Thymus (tissue), 14 donors: ENCODE data around the gene OR1A2. TPM values are rescaled to one million over a fixed set of nuclear protein-coding genes. Genes with fewer than 3 reads are reported as not detected.
A peak's percentile ranks its signal among the peaks of the same experiment; 100 is the strongest.
"Not testable (repeated sequence)": the region's sequence is repeated elsewhere in the genome, so short reads cannot be mapped to it uniquely, and the experiment has no call there.

ENCODE experiments used
- DNase-seq, 9 donors: peaks; one replicate each; pipeline ENCODE4 v3.0.0-alpha.2; 2013; ENCODE audit warnings: low spot score in 9 of 9, low read depth in 6 of 9, missing footprints in 1 of 9
- H3K27ac ChIP-seq, 2 donors: one replicate each; pipeline ENCODE4 v1.5.1; 2013; ENCODE audit warnings: control low read depth in 1 of 2, low read depth in 1 of 2, low read length in 1 of 2, mild to moderate bottlenecking in 1 of 2, moderate library complexity in 1 of 2
- H3K27me3 ChIP-seq, 2 donors: one replicate each; pipeline ENCODE4 v1.5.1; 2013; ENCODE audit warnings: low read length in 1 of 2; ENCODE audit not compliant: control insufficient read depth in 2 of 2, insufficient read depth in 1 of 2
- H3K36me3 ChIP-seq, 2 donors: one replicate each; pipeline ENCODE4 v1.5.1; 2013; ENCODE audit warnings: low read length in 1 of 2, mild to moderate bottlenecking in 1 of 2, moderate library complexity in 1 of 2; ENCODE audit not compliant: control insufficient read depth in 2 of 2, insufficient read depth in 2 of 2
- H3K4me1 ChIP-seq, 2 donors: one replicate each; pipeline ENCODE4 v1.5.1; 2013; ENCODE audit warnings: low read length in 2 of 2; ENCODE audit not compliant: control insufficient read depth in 2 of 2, insufficient read depth in 2 of 2
- H3K4me3 ChIP-seq, 2 donors: one replicate each; pipeline ENCODE4 v1.5.1; 2013; ENCODE audit warnings: low read length in 2 of 2, control low read depth in 1 of 2, mild to moderate bottlenecking in 1 of 2
- H3K9me3 ChIP-seq, 2 donors: one replicate each; pipeline ENCODE4 v1.5.1; 2013; ENCODE audit warnings: low read length in 1 of 2, mild to moderate bottlenecking in 1 of 2; ENCODE audit not compliant: control insufficient read depth in 2 of 2, insufficient read depth in 1 of 2
- WGBS: extraction: QIAGEN DNeasy Blood & Tissue Kit; methylation state at CpG from one replicate; pipeline ENCODE4 v1.1.7; 2013; 5-methylcytosine and 5-hydroxymethylcytosine counted together
- long read RNA-seq, 10 donors: transcript quantifications; one replicate each; lab custom pipeline, GENCODE V29; 2026
- polyA plus RNA-seq: library from polyadenylated mRNA; stranded (reverse); fragments of 200-250 nt; gene quantifications from one replicate; pipeline ENCODE4 v1.2.3, GENCODE V29; 2013
- total RNA-seq: library from RNA; stranded (reverse); fragments of 120-200 nt; gene quantifications from one replicate; pipeline ENCODE4 v1.2.4, GENCODE V29; 2013
- donor health status: healthy.

OR1A2 gene
- total RNA-seq: not detected
- polyA plus RNA-seq: not detected
- long read RNA-seq, donor 1: 0 reads
- long read RNA-seq, donor 2: 0 reads
- long read RNA-seq, donor 3: 0 reads
- long read RNA-seq, donor 4: 0 reads
- long read RNA-seq, donor 5: 0 reads
- long read RNA-seq, donor 6: 0 reads
- long read RNA-seq, donor 7: 0 reads
- long read RNA-seq, donor 8: 0 reads
- long read RNA-seq, donor 9: 0 reads
- long read RNA-seq, donor 10: 0 reads

DNA sequence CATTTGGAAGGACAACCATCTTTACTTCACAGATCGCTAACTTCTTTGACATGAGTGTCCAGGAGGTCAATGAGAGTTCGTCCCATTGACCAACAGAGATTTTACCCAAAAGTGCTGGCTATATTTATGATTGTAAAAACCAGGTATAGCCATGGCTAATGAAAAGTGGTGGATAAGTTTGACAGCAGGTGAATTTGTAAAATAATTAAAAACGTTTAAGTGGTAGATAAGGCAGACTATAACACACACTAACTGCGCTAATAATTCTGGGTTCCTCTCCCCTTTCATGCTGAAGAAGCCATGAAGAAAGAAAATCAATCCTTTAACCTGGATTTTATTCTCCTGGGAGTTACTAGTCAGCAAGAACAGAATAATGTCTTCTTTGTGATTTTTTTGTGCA, at the start of gene OR1A2:
Gene OR1A2 (plus strand): TSS at position 301 of the 400 bp plus-strand sequence. CDS start 0 bp downstream, at position 301.
- H3K27ac ChIP-seq: no peak within 1 kb of the TSS
- no peaks in the 10 kb centered on the region for H3K36me3 ChIP-seq
- no peak within 1 kb of the TSS for H3K4me3 ChIP-seq
- H3K9me3 ChIP-seq: no peaks in the 10 kb centered on the region
- no peaks in the 10 kb centered on the region for H3K27me3 ChIP-seq
- no peak for DNase-seq
- 86% methylated on average over 4 of the region's 4 CpGs for WGBS
- no peaks in the 10 kb centered on the region for H3K4me1 ChIP-seq

DNA sequence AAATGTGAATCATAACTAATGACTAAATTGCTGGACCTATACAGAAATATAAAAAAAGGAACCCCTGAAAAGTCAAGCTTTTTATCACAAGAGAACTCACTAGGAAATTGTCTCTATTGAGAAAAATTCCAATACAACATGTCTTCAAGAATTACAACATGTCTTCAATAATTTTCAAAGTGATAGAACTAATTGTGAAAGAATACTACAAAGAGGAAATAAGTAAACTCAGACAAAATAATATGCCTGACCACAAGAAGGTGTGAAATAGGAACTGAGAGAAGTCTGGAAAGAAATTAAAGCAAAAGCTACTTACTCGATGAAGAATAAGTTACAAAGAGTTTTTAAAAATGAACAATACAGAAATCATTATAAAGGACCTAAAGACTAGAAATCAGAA, 40.1 kb upstream of the OR1A2 start:
- Histone ChIP-seq H3K27me3 (no peaks in the 10 kb centered on the region), H3K27ac (no peak overlapping the region), H3K4me1 (no peaks in the 10 kb centered on the region), H3K36me3 (no peaks in the 10 kb centered on the region), H3K4me3 (no peak overlapping the region), H3K9me3 (peaks cover 0 to 4% of the 10 kb centered on the region in 2 donors)
- 47% methylated on average over 1 of the region's 1 CpG for WGBS
- no peak for DNase-seq

DNA sequence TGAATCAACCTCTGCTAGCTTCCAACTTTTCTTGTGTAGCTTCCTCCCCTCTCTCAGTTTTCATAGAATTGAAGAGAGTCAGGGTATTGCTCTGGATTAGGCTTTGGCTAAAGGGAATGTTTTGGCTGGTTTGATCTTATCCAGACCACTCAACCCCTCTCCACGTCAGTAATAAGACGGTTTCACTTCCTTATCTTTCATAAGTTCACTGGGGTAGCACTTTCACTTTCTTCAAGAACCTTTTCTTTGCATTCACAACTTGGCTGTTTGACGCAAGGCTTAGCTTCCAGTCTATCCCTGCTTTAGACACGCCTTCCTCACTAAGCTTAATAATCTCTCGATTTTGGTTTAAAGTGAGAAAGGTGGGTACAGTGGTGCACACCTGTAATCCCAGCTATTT, 29.7 kb upstream of the OR1A2 start:
- no peak overlapping the region for H3K27ac ChIP-seq
- no peak overlapping the region for H3K4me3 ChIP-seq
- H3K9me3 ChIP-seq: peaks cover 0 to 7% of the 10 kb centered on the region in 2 donors
- no peaks in the 10 kb centered on the region for H3K4me1 ChIP-seq
- WGBS: 52% methylated on average over 5 of the region's 5 CpGs
- peak in 1 of 9 donors; percentile 17 for DNase-seq
- H3K27me3 ChIP-seq: no peaks in the 10 kb centered on the region
- no peaks in the 10 kb centered on the region for H3K36me3 ChIP-seq

- H3K4me1 ChIP-seq: no peaks in the 10 kb centered on the region
- WGBS: 25% methylated on average over 4 of the region's 4 CpGs
These were observed 7.4 kb upstream of the OR1A2 start for GRCh38 chr17:3189961-3190360.

DNA sequence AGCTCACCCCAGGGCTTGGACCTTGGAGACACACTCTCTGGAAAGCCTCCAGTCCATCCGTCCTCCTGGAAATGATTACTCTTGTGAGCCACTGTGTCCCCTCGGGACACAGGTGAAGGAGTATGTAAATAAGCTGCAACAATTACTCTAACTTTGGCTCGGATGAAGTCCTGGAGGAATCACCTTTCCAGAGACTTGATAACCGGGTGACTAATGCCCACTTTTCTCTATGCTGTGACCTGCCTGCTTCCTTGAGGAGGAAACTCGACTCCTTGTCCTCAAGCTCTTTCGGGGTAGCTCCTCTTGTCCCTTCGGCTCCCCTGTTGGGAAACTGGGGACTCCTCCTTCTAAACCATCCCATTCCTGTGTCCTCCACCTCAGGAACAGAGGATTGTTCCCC, 10.0 kb downstream of the OR1A2 start, which contains the start of gene OR1A1:
Gene OR1A1 (plus strand): TSS at position 301 of the 400 bp plus-strand sequence. CDS start 7,954 bp downstream, outside the sequence.
- H3K4me1 ChIP-seq: no peaks in the 10 kb centered on the region
- 82% methylated on average over 7 of the region's 7 CpGs for WGBS

More at GRCh38 chr17:3189961-3190360, 7.4 kb upstream of the OR1A2 start:
- Histone ChIP-seq H3K36me3 (no peaks in the 10 kb centered on the region), H3K9me3 (no peaks in the 10 kb centered on the region), H3K4me3 (no peak overlapping the region), H3K27ac (no peak overlapping the region), H3K27me3 (no peaks in the 10 kb centered on the region)
- peak in 1 of 9 donors; percentile 19 for DNase-seq

DNA sequence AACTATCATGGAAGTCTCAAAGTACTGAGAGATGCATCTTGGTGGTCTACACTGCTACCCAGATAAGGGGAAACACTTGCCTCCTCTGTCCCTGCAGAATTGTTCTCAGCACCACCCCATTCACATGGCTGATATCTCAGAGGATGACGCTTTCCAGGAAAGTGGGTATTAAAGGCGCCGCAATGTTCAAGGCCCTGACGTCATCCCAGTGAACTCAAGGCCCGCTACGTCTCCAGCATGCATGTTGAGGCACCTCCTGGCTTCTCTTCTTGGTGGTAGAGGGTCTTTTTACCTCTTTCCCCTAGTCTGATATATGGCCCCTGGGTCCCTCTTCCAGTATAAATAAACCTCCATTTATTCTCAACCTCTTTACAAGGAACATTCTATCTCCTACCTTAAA, 11.2 kb downstream of the OR1A2 start:
- 97% methylated on average over 6 of the region's 6 CpGs for WGBS

More for the DNA sequence above, 10.0 kb downstream of the OR1A2 start, which contains the start of gene OR1A1:
- Histone ChIP-seq H3K27ac (no peak within 1 kb of the TSS), H3K36me3 (no peaks in the 10 kb centered on the region), H3K9me3 (no peaks in the 10 kb centered on the region), H3K4me3 (no peak within 1 kb of the TSS), H3K27me3 (no peaks in the 10 kb centered on the region)
- DNase-seq: no peak

GRCh38 chr17:3213001-3213400, 15.7 kb downstream of the OR1A2 start:
- no peaks in the 10 kb centered on the region for H3K9me3 ChIP-seq
- WGBS: 87% methylated on average over 3 of the region's 3 CpGs
- H3K4me1 ChIP-seq: no peaks in the 10 kb centered on the region
- H3K4me3 ChIP-seq: no peak overlapping the region
- no peaks in the 10 kb centered on the region for H3K27me3 ChIP-seq
- H3K27ac ChIP-seq: no peak overlapping the region
- H3K36me3 ChIP-seq: no peaks in the 10 kb centered on the region
- DNase-seq: no peak

More for the DNA sequence above, 11.2 kb downstream of the OR1A2 start:
- Histone ChIP-seq H3K27me3 (no peaks in the 10 kb centered on the region), H3K4me1 (no peaks in the 10 kb centered on the region), H3K9me3 (no peaks in the 10 kb centered on the region), H3K4me3 (no peak overlapping the region), H3K27ac (no peak overlapping the region), H3K36me3 (no peaks in the 10 kb centered on the region)
- DNase-seq: no peak

- H3K27ac ChIP-seq: no peak overlapping the region
- WGBS: 78% methylated on average over 6 of the region's 6 CpGs
- no peaks in the 10 kb centered on the region for H3K4me1 ChIP-seq
- H3K9me3 ChIP-seq: no peaks in the 10 kb centered on the region
- H3K4me3 ChIP-seq: no peak overlapping the region
- DNase-seq: no peak
- no peaks in the 10 kb centered on the region for H3K27me3 ChIP-seq
- no peaks in the 10 kb centered on the region for H3K36me3 ChIP-seq
These were observed 16.3 kb downstream of the OR1A2 start for GRCh38 chr17:3213587-3213986.

- not testable (repeated sequence) for H3K9me3 ChIP-seq, H3K36me3 ChIP-seq, H3K27ac ChIP-seq, DNase-seq, H3K4me1 ChIP-seq, H3K4me3 ChIP-seq, H3K27me3 ChIP-seq
- WGBS: 88% methylated on average over 3 of the region's 3 CpGs
These were observed 22.7 kb downstream of the OR1A2 start for GRCh38 chr17:3219978-3220377.
